HG03342 (cell line): ENCODE measurements around the gene FXYD1.

Experiments
- ATAC-seq: cut with Tn5 transposase; IDR thresholded peaks from one replicate; pipeline ENCODE4 v1.9.1; 2021; ENCODE audit warnings: mild to moderate bottlenecking, moderate library complexity; ENCODE audit not compliant: unreplicated experiment

Gene FXYD1

GRCh38 chr19:35184267-35184666 lies 45.6 kb downstream of the FXYD1 start:
- no peak for ATAC-seq

DNA sequence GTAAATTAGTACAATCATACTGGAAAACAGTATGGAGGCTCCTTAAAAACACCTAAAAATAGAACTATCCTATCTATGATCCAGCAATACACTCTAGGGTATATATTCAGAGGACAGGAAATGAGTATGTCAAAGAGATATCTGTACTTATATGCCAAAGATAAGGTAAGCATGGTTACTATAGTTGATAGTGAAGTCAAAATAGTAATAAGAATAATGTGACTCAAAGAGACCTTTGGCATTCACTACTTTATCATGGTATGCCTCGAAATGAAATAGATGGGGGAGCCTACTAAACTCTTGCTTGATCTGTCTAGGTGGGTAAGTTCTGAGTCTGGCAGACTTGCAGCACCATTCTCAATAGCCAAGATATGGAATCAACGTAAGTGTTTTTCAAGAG lies 46.3 kb downstream of the FXYD1 start:
- no peak for ATAC-seq
